ENCODE measurements around the gene LMAN1L.
"Not testable (repeated sequence)": the region's sequence is repeated elsewhere in the genome, so short reads cannot be mapped to it uniquely, and the experiment has no call there.

LMAN1L gene

DNA sequence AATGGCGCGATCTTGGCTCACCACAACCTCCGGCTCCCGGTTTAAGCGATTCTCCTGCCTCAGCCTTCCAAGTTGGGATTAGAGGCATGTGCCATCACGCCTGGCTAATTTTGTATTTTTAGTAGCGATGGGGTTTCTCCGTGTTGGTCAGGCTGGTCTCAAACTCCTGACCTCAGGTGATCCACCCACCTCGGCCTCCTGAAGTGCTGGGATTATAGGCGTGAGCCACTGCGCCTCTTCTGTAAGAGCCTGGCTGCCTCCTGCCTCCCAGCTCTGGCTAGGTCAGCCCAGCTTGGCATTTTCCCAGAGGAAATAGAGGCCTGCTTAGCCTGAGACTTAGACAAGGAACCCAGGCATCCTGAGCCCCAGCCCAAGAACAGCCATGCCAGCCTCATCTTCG, 26.6 kb upstream of the LMAN1L start:
- WGBS (ENCODE audit: insufficient coverage): 86% methylated on average over 9 of the region's 12 CpGs
- not testable (repeated sequence) for DNase-seq; H3K27me3 ChIP-seq (replicated peaks in 2 of 5; ENCODE audit: control insufficient read depth in 4 of 5, insufficient read depth in 5 of 5, low read length in 4 of 5); H3K9me3 ChIP-seq (ENCODE audit: control extremely low read depth in 1 of 5, control insufficient read depth in 4 of 5, insufficient read depth in 2 of 5, low read depth in 1 of 5, low read length in 4 of 5)
- POLR2A ChIA-PET: interaction anchor here (2.3 kb wide), 1 partner anchor 10 kb away, joined by 29 read pairs; no protein-coding TSS in a partner anchor
- H3K4me1 ChIP-seq (ENCODE audit: control extremely low read depth in 1 of 4, control insufficient read depth in 4 of 4, insufficient read depth in 4 of 4, low read length in 3 of 4): peaks cover 33 to 92% (median 91%) of the 10 kb centered on the region in 4 experiments
- peak overlapping the region in 3 of 7 experiments; percentile 35 to 71 (median 52) for H3K4me3 ChIP-seq (ENCODE audit: control insufficient read depth in 1 of 7, extremely low read depth in 1 of 7, insufficient read depth in 4 of 7, low read depth in 2 of 7, low read length in 6 of 7)
- H3K27ac ChIP-seq (ENCODE audit: insufficient read depth in 1 of 2, low read depth in 1 of 2, low read length in 2 of 2, poor library complexity in 1 of 2, severe bottlenecking in 2 of 2): peak overlapping the region; percentile 54 to 89
- peaks cover 0 to 28% (median 1%) of the 10 kb centered on the region in 4 experiments for H3K36me3 ChIP-seq (ENCODE audit: control insufficient read depth in 4 of 4, insufficient read depth in 4 of 4, low read length in 3 of 4)
- CTCF ChIA-PET: interaction anchor here (1.2 to 20.4 kb wide), 4 partner anchors 11 to 103 kb away, joined by 3 to 1027 read pairs (median 48); partner anchors contain the start of gene CSK

DNA sequence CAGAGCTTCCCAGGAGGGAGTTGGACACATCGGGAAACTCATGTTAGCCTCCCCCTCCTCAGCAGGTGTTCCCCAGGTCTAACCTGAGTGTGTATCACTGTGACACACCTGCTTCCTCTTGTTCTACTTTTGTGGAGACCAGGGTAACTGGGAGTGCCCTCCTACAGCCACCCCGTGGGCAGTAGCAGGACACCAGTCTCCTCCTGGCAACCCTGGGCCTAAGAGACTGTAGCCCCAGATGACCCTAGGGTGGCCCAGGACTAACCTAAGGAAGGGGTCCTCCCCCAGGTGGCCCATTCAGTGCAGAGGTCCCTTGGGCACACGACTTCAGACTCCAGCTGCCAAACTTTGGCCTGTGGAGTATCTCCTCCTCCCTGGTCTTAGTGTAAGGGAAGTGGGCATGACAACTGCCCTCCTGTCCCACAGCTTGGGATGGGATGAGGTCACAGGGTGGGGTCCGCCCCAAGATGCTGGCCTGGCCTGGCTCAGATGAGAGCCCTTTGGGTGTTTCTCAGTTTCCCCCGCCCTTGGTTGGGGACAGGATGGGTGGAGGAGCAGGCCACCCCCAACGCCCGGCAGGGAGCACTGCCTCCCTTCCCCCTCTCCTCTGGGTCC, 26.0 kb upstream of the LMAN1L start:
- WGBS (ENCODE audit: insufficient coverage): 28% methylated on average over 4 of the region's 7 CpGs
- no peak for DNase-seq
- H3K9me3 ChIP-seq (ENCODE audit: control extremely low read depth in 1 of 5, control insufficient read depth in 4 of 5, insufficient read depth in 2 of 5, low read depth in 1 of 5, low read length in 4 of 5): no peaks in the 10 kb centered on the region
- POLR2A ChIA-PET: interaction anchor here (1.2 to 2.3 kb wide), 2 partner anchors 11 to 83 kb away, joined by 4 to 29 read pairs; no protein-coding TSS in a partner anchor
- H3K27me3 ChIP-seq (replicated peaks in 2 of 5; ENCODE audit: control insufficient read depth in 4 of 5, insufficient read depth in 5 of 5, low read length in 4 of 5): no peaks in the 10 kb centered on the region
- peaks cover 0 to 30% (median 1%) of the 10 kb centered on the region in 4 experiments for H3K36me3 ChIP-seq (ENCODE audit: control insufficient read depth in 4 of 4, insufficient read depth in 4 of 4, low read length in 3 of 4)
- CTCF ChIA-PET: interaction anchor here (0.6 to 20.4 kb wide), 10 partner anchors 10 to 384 kb away, joined by 3 to 1027 read pairs (median 6); partner anchors contain the start of gene CSK
- peaks cover 38 to 92% (median 91%) of the 10 kb centered on the region in 4 experiments for H3K4me1 ChIP-seq (ENCODE audit: control extremely low read depth in 1 of 4, control insufficient read depth in 4 of 4, insufficient read depth in 4 of 4, low read length in 3 of 4)
- H3K4me3 ChIP-seq (ENCODE audit: control insufficient read depth in 1 of 7, extremely low read depth in 1 of 7, insufficient read depth in 4 of 7, low read depth in 2 of 7, low read length in 6 of 7): peak overlapping the region in 5 of 7 experiments; percentile 35 to 71 (median 50)
- H3K27ac ChIP-seq (ENCODE audit: insufficient read depth in 1 of 2, low read depth in 1 of 2, low read length in 2 of 2, poor library complexity in 1 of 2, severe bottlenecking in 2 of 2): peak overlapping the region; percentile 54 to 89

DNA sequence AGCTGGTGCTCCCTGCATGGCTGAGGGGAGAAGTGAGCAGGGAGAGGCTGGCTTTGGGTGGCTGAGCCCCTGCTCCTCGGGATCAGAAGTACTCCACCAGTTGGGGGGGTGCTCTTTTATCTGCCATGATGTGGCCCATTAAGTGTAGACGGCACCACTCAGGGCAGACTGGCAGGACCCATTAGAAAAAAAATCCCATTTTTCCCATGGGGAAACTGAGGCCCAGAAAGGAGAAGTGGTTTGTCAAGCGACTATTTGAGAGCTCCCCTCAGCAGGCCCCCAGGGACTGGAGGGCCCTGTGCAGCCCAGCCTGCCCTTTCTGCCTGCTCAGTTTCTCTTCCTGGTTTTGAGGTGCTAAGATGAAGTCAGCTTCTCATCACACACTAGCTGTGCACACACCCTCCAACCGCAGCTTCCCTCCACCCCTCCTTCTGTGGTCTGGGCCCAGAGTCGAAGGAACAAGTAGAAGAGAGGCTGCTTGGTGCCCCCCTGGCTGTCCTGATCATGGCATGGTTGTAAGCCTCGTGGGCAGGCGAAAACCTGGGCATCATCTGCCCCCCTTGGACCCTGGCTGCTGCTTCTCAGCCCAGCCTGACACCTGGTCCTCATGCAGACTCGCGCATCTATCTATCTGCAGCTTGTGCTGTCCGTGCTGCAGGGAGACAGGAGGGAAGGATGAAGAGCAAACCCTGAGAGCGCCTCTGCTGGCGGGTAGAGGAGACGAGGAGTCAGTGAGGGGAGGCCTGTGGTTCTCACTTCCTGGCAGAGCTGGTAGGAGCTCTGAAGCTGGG, 25.2 kb upstream of the LMAN1L start:
- POLR2A ChIA-PET: interaction anchor here (0.6 to 2.3 kb wide), 3 partner anchors 11 to 82 kb away, joined by 4 to 29 read pairs (median 4); no protein-coding TSS in a partner anchor
- Histone ChIP-seq H3K4me1 (ENCODE audit: control extremely low read depth in 1 of 4, control insufficient read depth in 4 of 4, insufficient read depth in 4 of 4, low read length in 3 of 4) (peaks cover 45 to 100% (median 98%) of the 10 kb centered on the region in 4 experiments), H3K36me3 (ENCODE audit: control insufficient read depth in 4 of 4, insufficient read depth in 4 of 4, low read length in 3 of 4) (peaks cover 0 to 37% (median 2%) of the 10 kb centered on the region in 4 experiments), H3K9me3 (ENCODE audit: control extremely low read depth in 1 of 5, control insufficient read depth in 4 of 5, insufficient read depth in 2 of 5, low read depth in 1 of 5, low read length in 4 of 5) (no peaks in the 10 kb centered on the region), H3K27ac (ENCODE audit: insufficient read depth in 1 of 2, low read depth in 1 of 2, low read length in 2 of 2, poor library complexity in 1 of 2, severe bottlenecking in 2 of 2) (peak overlapping the region; percentile 54 to 89), H3K4me3 (ENCODE audit: control insufficient read depth in 1 of 7, extremely low read depth in 1 of 7, insufficient read depth in 4 of 7, low read depth in 2 of 7, low read length in 6 of 7) (peak overlapping the region in 5 of 7 experiments; percentile 50 to 71 (median 58)), H3K27me3 (replicated peaks in 2 of 5; ENCODE audit: control insufficient read depth in 4 of 5, insufficient read depth in 5 of 5, low read length in 4 of 5) (no peaks in the 10 kb centered on the region)
- CTCF ChIA-PET: interaction anchor here (0.6 to 20.4 kb wide), 13 partner anchors 10 to 385 kb away, joined by 3 to 1027 read pairs (median 4); partner anchors contain the start of gene CSK
- 0% methylated on average over 10 of the region's 13 CpGs for WGBS (ENCODE audit: insufficient coverage)
- peak; percentile 97 to 99 (median 99) for DNase-seq

DNA sequence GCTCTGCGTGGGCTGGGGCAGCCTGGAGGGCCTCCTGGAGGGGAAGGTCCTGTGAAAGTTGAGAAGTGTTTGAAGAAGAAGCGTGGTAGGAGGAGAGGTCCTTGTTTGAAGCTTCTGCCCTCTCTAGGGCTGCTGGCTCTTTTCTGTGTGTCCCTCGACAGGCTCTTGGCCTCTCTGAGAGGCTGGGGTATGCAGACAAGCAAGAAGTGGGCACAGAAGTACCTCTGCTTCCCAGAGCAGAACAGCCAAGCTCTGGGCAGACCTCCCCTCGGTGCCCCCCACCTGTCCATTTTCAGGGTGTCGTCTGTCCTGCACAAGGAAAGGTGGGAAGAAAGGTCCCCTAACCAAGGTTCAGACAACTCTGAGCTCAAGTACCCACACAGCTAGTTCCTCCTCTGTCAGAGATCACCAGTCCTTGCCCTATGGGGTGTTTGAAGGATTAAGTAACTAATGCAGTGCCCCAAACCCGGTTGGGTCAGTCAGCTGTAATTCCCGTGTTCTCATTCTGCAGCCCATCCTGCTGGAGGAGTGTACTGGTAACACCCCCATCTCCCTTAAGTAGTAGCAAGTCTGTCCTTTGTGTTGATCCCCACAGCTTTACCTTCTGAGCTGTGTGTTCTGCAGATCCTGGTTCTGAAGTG, 24.5 kb upstream of the LMAN1L start:
- peak overlapping the region in 6 of 7 experiments; percentile 43 to 71 (median 55) for H3K4me3 ChIP-seq (ENCODE audit: control insufficient read depth in 1 of 7, extremely low read depth in 1 of 7, insufficient read depth in 4 of 7, low read depth in 2 of 7, low read length in 6 of 7)
- no peaks in the 10 kb centered on the region for H3K27me3 ChIP-seq (replicated peaks in 2 of 5; ENCODE audit: control insufficient read depth in 4 of 5, insufficient read depth in 5 of 5, low read length in 4 of 5)
- WGBS (ENCODE audit: insufficient coverage): 4% methylated on average over 6 of the region's 7 CpGs
- H3K27ac ChIP-seq (ENCODE audit: insufficient read depth in 1 of 2, low read depth in 1 of 2, low read length in 2 of 2, poor library complexity in 1 of 2, severe bottlenecking in 2 of 2): peak overlapping the region in 1 of 2 experiments; percentile 89
- no peak for DNase-seq
- H3K9me3 ChIP-seq (ENCODE audit: control extremely low read depth in 1 of 5, control insufficient read depth in 4 of 5, insufficient read depth in 2 of 5, low read depth in 1 of 5, low read length in 4 of 5): no peaks in the 10 kb centered on the region
- ChIA-PET POLR2A (interaction anchor here (0.6 to 2.3 kb wide), 3 partner anchors 12 to 82 kb away, joined by 4 to 29 read pairs (median 4); no protein-coding TSS in a partner anchor), CTCF (interaction anchor here (1.0 to 20.4 kb wide), 10 partner anchors 9 to 160 kb away, joined by 3 to 1027 read pairs (median 7); partner anchors contain the start of gene CSK)
- H3K36me3 ChIP-seq (ENCODE audit: control insufficient read depth in 4 of 4, insufficient read depth in 4 of 4, low read length in 3 of 4): peaks cover 0 to 43% (median 2%) of the 10 kb centered on the region in 4 experiments
- H3K4me1 ChIP-seq (ENCODE audit: control extremely low read depth in 1 of 4, control insufficient read depth in 4 of 4, insufficient read depth in 4 of 4, low read length in 3 of 4): peaks cover 48 to 100% (median 100%) of the 10 kb centered on the region in 4 experiments

DNA sequence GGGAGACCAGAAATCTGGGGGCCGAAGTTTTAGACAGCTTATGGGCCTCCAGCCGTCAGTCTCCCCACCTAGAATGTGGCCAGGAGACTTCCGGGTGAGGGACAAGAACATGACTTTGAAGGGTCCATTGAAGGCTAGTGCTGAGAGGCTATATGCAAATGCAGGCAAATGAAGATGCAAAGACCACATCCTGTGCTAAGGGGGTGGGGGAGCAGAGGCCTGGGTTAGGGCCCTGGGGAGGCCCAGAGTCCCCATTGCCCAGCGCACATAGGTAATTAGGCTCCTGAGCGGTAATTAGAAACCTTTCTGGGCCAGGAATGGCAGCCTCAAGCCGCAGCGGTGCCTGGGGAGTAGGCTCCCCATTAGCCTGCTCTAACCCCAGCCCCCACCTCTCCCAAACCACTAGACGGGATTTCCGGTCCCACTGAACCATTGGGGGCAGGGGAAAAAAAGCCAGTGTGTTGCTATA, 23.9 kb upstream of the LMAN1L start:
- Histone ChIP-seq H3K4me3 (ENCODE audit: control insufficient read depth in 1 of 7, extremely low read depth in 1 of 7, insufficient read depth in 4 of 7, low read depth in 2 of 7, low read length in 6 of 7) (peak overlapping the region in 6 of 7 experiments; percentile 46 to 71 (median 55)), H3K4me1 (ENCODE audit: control extremely low read depth in 1 of 4, control insufficient read depth in 4 of 4, insufficient read depth in 4 of 4, low read length in 3 of 4) (peaks cover 48 to 100% (median 100%) of the 10 kb centered on the region in 4 experiments), H3K36me3 (ENCODE audit: control insufficient read depth in 4 of 4, insufficient read depth in 4 of 4, low read length in 3 of 4) (peaks cover 0 to 42% (median 2%) of the 10 kb centered on the region in 4 experiments), H3K9me3 (ENCODE audit: control extremely low read depth in 1 of 5, control insufficient read depth in 4 of 5, insufficient read depth in 2 of 5, low read depth in 1 of 5, low read length in 4 of 5) (no peaks in the 10 kb centered on the region), H3K27me3 (replicated peaks in 2 of 5; ENCODE audit: control insufficient read depth in 4 of 5, insufficient read depth in 5 of 5, low read length in 4 of 5) (no peaks in the 10 kb centered on the region), H3K27ac (ENCODE audit: insufficient read depth in 1 of 2, low read depth in 1 of 2, low read length in 2 of 2, poor library complexity in 1 of 2, severe bottlenecking in 2 of 2) (peak overlapping the region; percentile 10 to 89)
- ChIA-PET CTCF (interaction anchor here (1.8 to 20.4 kb wide), 6 partner anchors 8 to 153 kb away, joined by 6 to 1027 read pairs (median 25); partner anchors contain the start of gene CSK), POLR2A (interaction anchor here (2.3 to 3.3 kb wide), 2 partner anchors 12 to 13 kb away, joined by 16 to 29 read pairs; no protein-coding TSS in a partner anchor)
- peak in 2 of 3 donors; percentile 59 to 60 for DNase-seq
- WGBS (ENCODE audit: insufficient coverage): 0% methylated on average over 4 of the region's 9 CpGs

DNA sequence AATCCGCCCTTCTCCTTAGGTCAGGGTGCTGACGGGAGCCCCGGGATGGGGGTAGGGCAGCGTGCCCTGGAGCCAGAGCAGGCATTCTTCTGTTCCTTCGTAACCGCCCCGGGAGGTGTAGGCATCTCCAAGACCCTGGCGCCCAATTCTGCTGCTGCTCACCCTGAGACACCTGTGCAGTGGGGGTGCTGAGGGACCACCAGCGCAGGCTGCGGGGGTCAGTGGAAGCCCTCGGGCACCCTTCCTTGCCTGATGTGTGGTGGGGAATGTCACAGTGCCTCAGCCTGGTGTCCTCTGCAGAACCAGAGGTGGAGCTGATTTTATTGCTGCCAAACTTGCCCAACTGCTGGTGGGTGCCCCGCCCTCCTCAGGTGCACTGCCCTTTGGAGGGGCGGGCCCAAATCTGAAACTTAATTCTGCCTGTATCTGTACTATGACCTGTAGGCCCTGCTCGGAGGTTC, 23.4 kb upstream of the LMAN1L start:
- DNase-seq: no peak
- peaks cover 0 to 38% (median 2%) of the 10 kb centered on the region in 4 experiments for H3K36me3 ChIP-seq (ENCODE audit: control insufficient read depth in 4 of 4, insufficient read depth in 4 of 4, low read length in 3 of 4)
- no peaks in the 10 kb centered on the region for H3K27me3 ChIP-seq (replicated peaks in 2 of 5; ENCODE audit: control insufficient read depth in 4 of 5, insufficient read depth in 5 of 5, low read length in 4 of 5)
- peaks cover 45 to 98% (median 96%) of the 10 kb centered on the region in 4 experiments for H3K4me1 ChIP-seq (ENCODE audit: control extremely low read depth in 1 of 4, control insufficient read depth in 4 of 4, insufficient read depth in 4 of 4, low read length in 3 of 4)
- ChIA-PET POLR2A (interaction anchor here (1.2 to 3.3 kb wide), 3 partner anchors 10 to 12 kb away, joined by 4 to 16 read pairs (median 5); no protein-coding TSS in a partner anchor), CTCF (interaction anchor here (0.6 to 20.4 kb wide), 7 partner anchors 8 to 154 kb away, joined by 3 to 1027 read pairs (median 18); partner anchors contain the start of gene CSK)
- H3K27ac ChIP-seq (ENCODE audit: insufficient read depth in 1 of 2, low read depth in 1 of 2, low read length in 2 of 2, poor library complexity in 1 of 2, severe bottlenecking in 2 of 2): peak overlapping the region; percentile 10 to 89
- no peaks in the 10 kb centered on the region for H3K9me3 ChIP-seq (ENCODE audit: control extremely low read depth in 1 of 5, control insufficient read depth in 4 of 5, insufficient read depth in 2 of 5, low read depth in 1 of 5, low read length in 4 of 5)
- 7% methylated on average over 13 of the region's 14 CpGs for WGBS (ENCODE audit: insufficient coverage)
- peak overlapping the region in 6 of 7 experiments; percentile 50 to 71 (median 60) for H3K4me3 ChIP-seq (ENCODE audit: control insufficient read depth in 1 of 7, extremely low read depth in 1 of 7, insufficient read depth in 4 of 7, low read depth in 2 of 7, low read length in 6 of 7)
